BLaER1 (cell line): Measurements from ENCODE around the gene NDNF.
A peak's percentile ranks its signal among the peaks of the same experiment; 100 is the strongest.

Experiments
- H3K27ac ChIP-seq: shearing (Covaris generic); formaldehyde crosslinking; 2 replicates; pipeline ENCODE4 v1.8.1; 2022
- H3K27me3 ChIP-seq: shearing (Covaris generic); formaldehyde crosslinking; 2 replicates; pipeline ENCODE4 v1.8.1; 2022
- H3K36me3 ChIP-seq: shearing (Covaris generic); formaldehyde crosslinking; 2 replicates; pipeline ENCODE4 v1.8.1; 2022
- H3K4me1 ChIP-seq: shearing (Covaris generic); formaldehyde crosslinking; 2 replicates; pipeline ENCODE4 v1.8.1; 2022
- H3K4me2 ChIP-seq: shearing (Covaris generic); formaldehyde crosslinking; 2 replicates; pipeline ENCODE4 v1.8.1; 2022
- H3K4me3 ChIP-seq: shearing (Covaris generic); formaldehyde crosslinking; 2 replicates; pipeline ENCODE4 v1.8.1; 2022
- H3K9ac ChIP-seq: shearing (Covaris generic); formaldehyde crosslinking; 2 replicates; pipeline ENCODE4 v1.8.1; 2022
- H3K9me3 ChIP-seq: shearing (Covaris generic); formaldehyde crosslinking; 2 replicates; pipeline ENCODE4 v1.8.1; 2022
- H4K20me1 ChIP-seq: shearing (Covaris generic); formaldehyde crosslinking; 2 replicates; pipeline ENCODE4 v1.8.1; 2022
- Cebpa-rat ChIP-seq: shearing (Covaris generic); IDR thresholded peaks from 2 replicates; pipeline ENCODE4 v1.8.1; 2022

NDNF gene

GRCh38 chr4:121056066-121056465 is 16.3 kb downstream of the NDNF start:
- no peak for TF ChIP-seq Cebpa-rat
- H3K27ac ChIP-seq: no peak overlapping the region
- H4K20me1 ChIP-seq: no peaks in the 10 kb centered on the region

GRCh38 chr4:121054373-121054772 is 18.0 kb downstream of the NDNF start:
- H3K27me3 ChIP-seq: no peaks in the 10 kb centered on the region
- H3K4me2 ChIP-seq: no peak overlapping the region
- H3K36me3 ChIP-seq: no peaks in the 10 kb centered on the region
- no peak overlapping the region for H3K27ac ChIP-seq
- H3K9ac ChIP-seq: no peak overlapping the region
- H3K4me3 ChIP-seq: no peak overlapping the region
- H3K9me3 ChIP-seq: no peaks in the 10 kb centered on the region
- H4K20me1 ChIP-seq: no peaks in the 10 kb centered on the region
- no peak for TF ChIP-seq Cebpa-rat
- H3K4me1 ChIP-seq: peaks cover 9% of the 10 kb centered on the region

More at GRCh38 chr4:121056066-121056465, 16.3 kb downstream of the NDNF start:
- Histone ChIP-seq H3K4me1 (peaks cover 9% of the 10 kb centered on the region), H3K9me3 (no peaks in the 10 kb centered on the region), H3K36me3 (no peaks in the 10 kb centered on the region), H3K4me2 (no peak overlapping the region), H3K4me3 (no peak overlapping the region), H3K9ac (no peak overlapping the region), H3K27me3 (no peaks in the 10 kb centered on the region)

GRCh38 chr4:121053601-121054143 is 18.7 kb downstream of the NDNF start:
- H3K27ac ChIP-seq: no peak overlapping the region
- no peak overlapping the region for H3K4me3 ChIP-seq
- H3K9me3 ChIP-seq: no peaks in the 10 kb centered on the region
- peaks cover 9% of the 10 kb centered on the region for H3K4me1 ChIP-seq
- TF ChIP-seq Cebpa-rat: no peak
- H3K4me2 ChIP-seq: peak overlapping the region; percentile 23; the same call in 1 of the 2 replicates
- no peaks in the 10 kb centered on the region for H3K27me3 ChIP-seq
- H3K36me3 ChIP-seq: no peaks in the 10 kb centered on the region
- no peak overlapping the region for H3K9ac ChIP-seq
- no peaks in the 10 kb centered on the region for H4K20me1 ChIP-seq

GRCh38 chr4:121050300-121050699 is 22.0 kb downstream of the NDNF start:
- Histone ChIP-seq H3K27ac (no peak overlapping the region), H3K36me3 (no peaks in the 10 kb centered on the region), H3K27me3 (no peaks in the 10 kb centered on the region), H3K9ac (no peak overlapping the region), H3K4me1 (peaks cover 9% of the 10 kb centered on the region), H4K20me1 (no peaks in the 10 kb centered on the region), H3K4me3 (no peak overlapping the region), H3K9me3 (no peaks in the 10 kb centered on the region), H3K4me2 (no peak overlapping the region)
- TF ChIP-seq Cebpa-rat: no peak

GRCh38 chr4:121049072-121049599 is 23.2 kb downstream of the NDNF start:
- H3K9ac ChIP-seq: no peak overlapping the region
- H4K20me1 ChIP-seq: no peaks in the 10 kb centered on the region
- no peak overlapping the region for H3K4me2 ChIP-seq
- TF ChIP-seq Cebpa-rat: no peak
- H3K9me3 ChIP-seq: no peaks in the 10 kb centered on the region
- no peak overlapping the region for H3K27ac ChIP-seq
- H3K4me3 ChIP-seq: no peak overlapping the region
- H3K36me3 ChIP-seq: no peaks in the 10 kb centered on the region
- no peaks in the 10 kb centered on the region for H3K27me3 ChIP-seq
- H3K4me1 ChIP-seq: peaks cover 9% of the 10 kb centered on the region

GRCh38 chr4:121048165-121048564 is 24.2 kb downstream of the NDNF start:
- no peaks in the 10 kb centered on the region for H3K27me3 ChIP-seq
- H3K4me1 ChIP-seq: 0 out of 2 replicates have a peak, but pooled peaks cover under 1% of the 10 kb centered on the region
- H3K27ac ChIP-seq: no peak overlapping the region
- H3K4me2 ChIP-seq: no peak overlapping the region
- no peaks in the 10 kb centered on the region for H3K9me3 ChIP-seq
- no peaks in the 10 kb centered on the region for H4K20me1 ChIP-seq
- TF ChIP-seq Cebpa-rat: no peak
- H3K9ac ChIP-seq: no peak overlapping the region
- no peak overlapping the region for H3K4me3 ChIP-seq
- no peaks in the 10 kb centered on the region for H3K36me3 ChIP-seq

- H3K4me3 ChIP-seq: no peak overlapping the region
- no peaks in the 10 kb centered on the region for H3K4me1 ChIP-seq
- H4K20me1 ChIP-seq: no peaks in the 10 kb centered on the region
- no peaks in the 10 kb centered on the region for H3K9me3 ChIP-seq
- no peaks in the 10 kb centered on the region for H3K36me3 ChIP-seq
- no peak overlapping the region for H3K9ac ChIP-seq
- no peak overlapping the region for H3K27ac ChIP-seq
- no peak for TF ChIP-seq Cebpa-rat
- H3K27me3 ChIP-seq: no peaks in the 10 kb centered on the region
- no peak overlapping the region for H3K4me2 ChIP-seq
These were observed 30.8 kb downstream of the NDNF start for GRCh38 chr4:121041307-121042090.

GRCh38 chr4:121034017-121034416 is 38.3 kb downstream of the NDNF start:
- H3K9ac ChIP-seq: no peak overlapping the region
- no peak for TF ChIP-seq Cebpa-rat
- no peak overlapping the region for H3K4me3 ChIP-seq
- no peak overlapping the region for H3K27ac ChIP-seq
- H3K27me3 ChIP-seq: no peaks in the 10 kb centered on the region
- no peaks in the 10 kb centered on the region for H3K4me1 ChIP-seq
- no peaks in the 10 kb centered on the region for H3K36me3 ChIP-seq
- H3K4me2 ChIP-seq: no peak overlapping the region
- H3K9me3 ChIP-seq: no peaks in the 10 kb centered on the region
- no peaks in the 10 kb centered on the region for H4K20me1 ChIP-seq

- Histone ChIP-seq H3K4me1 (no peaks in the 10 kb centered on the region), H3K4me3 (no peak overlapping the region), H3K9ac (no peak overlapping the region), H4K20me1 (no peaks in the 10 kb centered on the region), H3K27ac (no peak overlapping the region), H3K27me3 (no peaks in the 10 kb centered on the region), H3K9me3 (no peaks in the 10 kb centered on the region), H3K4me2 (no peak overlapping the region), H3K36me3 (no peaks in the 10 kb centered on the region)
- no peak for TF ChIP-seq Cebpa-rat
These were observed 41.6 kb downstream of the NDNF start for GRCh38 chr4:121030711-121031110.

GRCh38 chr4:121030131-121030530 is 42.2 kb downstream of the NDNF start:
- H3K36me3 ChIP-seq: no peaks in the 10 kb centered on the region
- H3K9ac ChIP-seq: no peak overlapping the region
- no peak overlapping the region for H3K27ac ChIP-seq
- H3K4me1 ChIP-seq: no peaks in the 10 kb centered on the region
- H3K4me2 ChIP-seq: no peak overlapping the region
- no peaks in the 10 kb centered on the region for H3K27me3 ChIP-seq
- no peaks in the 10 kb centered on the region for H4K20me1 ChIP-seq
- no peaks in the 10 kb centered on the region for H3K9me3 ChIP-seq
- no peak for TF ChIP-seq Cebpa-rat
- no peak overlapping the region for H3K4me3 ChIP-seq
